ENCODE measurements around the gene AGFG1.

Gene AGFG1

DNA sequence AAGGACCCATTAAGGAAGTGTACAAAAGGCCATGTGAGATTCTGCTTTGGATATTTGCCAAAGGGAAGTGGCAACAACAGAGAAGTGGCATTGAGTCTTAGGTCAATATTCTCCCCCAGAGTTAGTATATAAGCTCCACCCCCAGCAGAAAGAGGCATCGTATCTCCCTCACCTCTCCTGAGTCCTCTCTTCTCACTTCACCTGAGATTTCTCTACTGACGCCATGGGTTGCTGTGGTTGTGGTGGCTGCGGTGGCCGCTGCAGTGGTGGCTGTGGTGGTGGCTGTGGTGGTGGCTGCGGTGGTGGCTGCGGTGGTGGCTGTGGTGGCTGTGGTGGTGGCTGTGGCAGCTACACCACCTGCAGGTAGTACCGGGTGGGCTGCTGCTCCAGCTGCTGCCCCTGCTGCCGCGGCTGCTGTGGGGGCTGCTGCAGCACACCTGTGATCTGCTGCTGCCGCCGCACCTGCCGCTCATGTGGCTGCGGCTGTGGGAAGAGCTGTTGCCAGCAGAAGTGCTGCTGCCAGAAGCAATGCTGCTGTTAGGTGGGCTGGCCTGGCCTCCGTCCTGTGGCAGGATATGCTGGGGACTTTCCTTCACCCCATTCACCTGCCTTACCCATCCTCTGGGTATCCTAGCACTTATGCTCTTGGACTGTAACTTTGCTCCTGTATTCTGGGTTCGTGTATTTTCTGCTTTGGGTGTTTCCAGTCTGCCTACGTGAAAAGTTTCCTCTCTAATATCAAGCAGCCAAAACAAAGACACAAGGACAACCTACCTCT lies 136.8 kb downstream of the AGFG1 start:
- H3K4me1 ChIP-seq (ENCODE audit: insufficient read depth, low read length), result no peaks in the 10 kb centered on the region
- H3K9me3 ChIP-seq (ENCODE audit: control insufficient read depth, insufficient read depth, low read length), result no peaks in the 10 kb centered on the region
- H3K36me3 ChIP-seq (ENCODE audit: insufficient read depth, low read length), result no peaks in the 10 kb centered on the region
- H3K9ac ChIP-seq (ENCODE audit: low read depth, low read length), result no peak overlapping the region

DNA sequence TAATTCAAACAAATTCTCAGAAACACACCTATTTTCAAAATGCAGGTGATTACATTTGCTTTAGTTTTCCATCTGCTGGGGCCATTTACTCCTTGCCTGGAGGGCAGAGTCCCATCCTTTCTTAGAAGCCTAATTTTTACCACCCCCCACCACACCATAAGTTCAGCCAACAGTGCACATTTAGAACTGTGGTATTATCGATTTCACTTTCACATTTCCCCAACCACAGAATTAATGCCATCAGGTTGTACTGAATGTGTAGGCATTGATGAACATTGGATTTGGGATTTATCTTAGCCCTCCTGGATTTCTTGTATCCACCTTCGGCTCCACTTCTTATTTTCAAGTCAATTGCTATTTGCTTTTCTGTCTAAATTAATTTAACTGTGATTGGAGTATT lies 138.2 kb downstream of the AGFG1 start:
- no peak overlapping the region for H3K9ac ChIP-seq (ENCODE audit: low read depth, low read length)
- H3K4me1 ChIP-seq (ENCODE audit: insufficient read depth, low read length), result no peaks in the 10 kb centered on the region
- no peaks in the 10 kb centered on the region for H3K36me3 ChIP-seq (ENCODE audit: insufficient read depth, low read length)
- H3K9me3 ChIP-seq (ENCODE audit: control insufficient read depth, insufficient read depth, low read length), result no peaks in the 10 kb centered on the region

Data from ES-I3 (cell line).